Measurements from ENCODE around the gene HNRNPH3. TPM values are rescaled to one million over a fixed set of nuclear protein-coding genes. Genes with fewer than 3 reads are reported as not detected.

Gene HNRNPH3
- total and polyA plus RNA-seq, 8 donors: 23.1 to 95.3 (median 30.7) TPM

- Histone ChIP-seq H3K4me1 (no peaks in the 10 kb centered on the region), H3K4me3 (no peak overlapping the region), H3K27me3 (no peaks in the 10 kb centered on the region), H3K27ac (no peak overlapping the region), H3K9me3 (no peaks in the 10 kb centered on the region), H3K36me3 (peaks cover 0 to 49% (median 13%) of the 10 kb centered on the region in 3 donors)
- ATAC-seq: no peak
- 91 to 92% methylated on average over 4 of the region's 4 CpGs for WGBS, 2 donors
- TF ChIP-seq, protein P1, sequence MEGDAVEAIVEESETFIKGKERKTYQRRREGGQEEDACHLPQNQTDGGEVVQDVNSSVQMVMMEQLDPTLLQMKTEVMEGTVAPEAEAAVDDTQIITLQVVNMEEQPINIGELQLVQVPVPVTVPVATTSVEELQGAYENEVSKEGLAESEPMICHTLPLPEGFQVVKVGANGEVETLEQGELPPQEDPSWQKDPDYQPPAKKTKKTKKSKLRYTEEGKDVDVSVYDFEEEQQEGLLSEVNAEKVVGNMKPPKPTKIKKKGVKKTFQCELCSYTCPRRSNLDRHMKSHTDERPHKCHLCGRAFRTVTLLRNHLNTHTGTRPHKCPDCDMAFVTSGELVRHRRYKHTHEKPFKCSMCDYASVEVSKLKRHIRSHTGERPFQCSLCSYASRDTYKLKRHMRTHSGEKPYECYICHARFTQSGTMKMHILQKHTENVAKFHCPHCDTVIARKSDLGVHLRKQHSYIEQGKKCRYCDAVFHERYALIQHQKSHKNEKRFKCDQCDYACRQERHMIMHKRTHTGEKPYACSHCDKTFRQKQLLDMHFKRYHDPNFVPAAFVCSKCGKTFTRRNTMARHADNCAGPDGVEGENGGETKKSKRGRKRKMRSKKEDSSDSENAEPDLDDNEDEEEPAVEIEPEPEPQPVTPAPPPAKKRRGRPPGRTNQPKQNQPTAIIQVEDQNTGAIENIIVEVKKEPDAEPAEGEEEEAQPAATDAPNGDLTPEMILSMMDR (IDR thresholded peaks at IDR 0.05): no peak
- no peak for DNase-seq
- intact Hi-C loops (cut with DNase I): no loop called here
- no peak for FAIRE-seq
These were observed 13.8 kb downstream of the HNRNPH3 start for GRCh38 chr10:68345621-68346020.

- WGBS, 2 donors: 83 to 94% methylated on average over 4 of the region's 4 CpGs
- Histone ChIP-seq H3K9me3 (no peaks in the 10 kb centered on the region), H3K4me3 (no peak overlapping the region), H3K4me1 (no peaks in the 10 kb centered on the region), H3K36me3 (peaks cover 0 to 37% (median 1%) of the 10 kb centered on the region in 3 donors), H3K27ac (no peak overlapping the region), H3K27me3 (no peaks in the 10 kb centered on the region)
- TF ChIP-seq, protein P1 (IDR thresholded peaks at IDR 0.05): no peak
- no peak for DNase-seq
- no peak for FAIRE-seq
- ATAC-seq: peak in 1 of 4 donors; percentile 9
- intact Hi-C loops (cut with DNase I): no loop called here
These were observed 14.9 kb downstream of the HNRNPH3 start for GRCh38 chr10:68346774-68347173.

- Histone ChIP-seq H3K36me3 (peaks cover 0 to 31% (median 9%) of the 10 kb centered on the region in 3 donors), H3K9me3 (no peaks in the 10 kb centered on the region), H3K27me3 (no peaks in the 10 kb centered on the region), H3K27ac (no peak overlapping the region), H3K4me3 (no peak overlapping the region), H3K4me1 (no peaks in the 10 kb centered on the region)
- TF ChIP-seq, protein P1 (IDR thresholded peaks at IDR 0.05): peak; percentile 28 to 53 (median 36)
- 68 to 71% methylated on average over 2 of the region's 2 CpGs for WGBS, 2 donors
- FAIRE-seq (no peak), ATAC-seq (peak; percentile 41 to 88 (median 79)), DNase-seq (peak in 1 of 6 donors; percentile 42)
- intact Hi-C loops (cut with DNase I): no loop called here
These were observed 16.4 kb downstream of the HNRNPH3 start for GRCh38 chr10:68348265-68348741.

DNA sequence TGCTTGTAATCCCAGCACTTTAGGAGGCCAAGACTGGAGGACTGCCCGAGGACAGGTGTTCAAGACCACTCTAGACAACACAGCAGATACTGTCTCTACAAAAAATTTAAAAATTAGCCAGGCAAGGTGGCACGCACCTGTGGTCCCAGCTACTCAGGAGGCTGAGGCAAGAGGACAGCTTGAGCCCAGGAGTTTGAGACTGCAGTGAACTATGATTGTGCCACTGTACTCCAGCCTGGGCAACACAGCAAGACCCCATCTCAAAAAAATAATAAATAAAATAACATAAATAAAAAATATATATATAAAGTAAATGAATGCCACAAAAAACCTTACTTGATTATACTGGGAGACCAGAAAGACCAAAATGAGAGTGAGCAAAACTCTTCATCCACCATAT lies 21.7 kb downstream of the HNRNPH3 start:
- DNase-seq (no peak), ATAC-seq (no peak), FAIRE-seq (no peak)
- no peak overlapping the region for H3K27ac ChIP-seq
- 92 to 95% methylated on average over 2 of the region's 2 CpGs for whole genome bisulfite sequencing, 2 donors
- no peaks in the 10 kb centered on the region for H3K9me3 ChIP-seq
- no peaks in the 10 kb centered on the region for H3K4me1 ChIP-seq
- TF ChIP-seq, protein P1 (IDR thresholded peaks at IDR 0.05): no peak
- H3K27me3 ChIP-seq: no peaks in the 10 kb centered on the region
- peaks cover 0 to 15% (median 9%) of the 10 kb centered on the region in 3 donors for H3K36me3 ChIP-seq
- no peak overlapping the region for H3K4me3 ChIP-seq
- intact Hi-C loops (cut with DNase I): no loop called here

- Histone ChIP-seq H3K4me1 (no peaks in the 10 kb centered on the region), H3K27me3 (no peaks in the 10 kb centered on the region), H3K27ac (no peak overlapping the region), H3K9me3 (no peaks in the 10 kb centered on the region), H3K4me3 (no peak overlapping the region), H3K36me3 (peaks cover 0 to 34% (median 5%) of the 10 kb centered on the region in 3 donors)
- peak; percentile 94 for FAIRE-seq
- intact Hi-C loops (cut with DNase I): no loop called here
- TF ChIP-seq, protein P1 (IDR thresholded peaks at IDR 0.05): no peak
- DNase-seq: no peak
- 95 to 97% methylated on average over 6 of the region's 6 CpGs for WGBS, 2 donors
- no peak for ATAC-seq
These were observed 27.3 kb downstream of the HNRNPH3 start for GRCh38 chr10:68359189-68359588.

All from pancreas (tissue), 10 donors.